AG04449 (cell line): ENCODE results near the gene FBXL15.

Experiments
- CTCF ChIA-PET: fragments of 350-600 bp; formaldehyde crosslinking; extraction: SDS; loops from one replicate; lab custom pipeline; 2021; ENCODE audit warnings: antibody characterized with exemption; lab: Yijun Ruan, JAX
- POLR2A ChIA-PET: fragments of 400-600, 350-600 bp; formaldehyde crosslinking; extraction: SDS; loops from one replicate; lab custom pipeline; 2020; ENCODE audit warnings: antibody characterized with exemption, inconsistent platforms; lab: Yijun Ruan, JAX
- DNase-seq: peaks from one replicate; pipeline ENCODE4 v3.0.0-alpha.2; 2010; ENCODE audit warnings: low read depth, low spot score
- H3K4me3 ChIP-seq: 2 replicates; pipeline ENCODE4 v1.5.1; 2011; ENCODE audit warnings: low read depth, mild to moderate bottlenecking, control low read depth, low read length
- CTCF ChIP-seq: IDR thresholded peaks from one replicate; pipeline ENCODE4 v1.5.1; 2011; ENCODE audit warnings: mild to moderate bottlenecking, moderate library complexity, low read length, control low read depth, inconsistent platforms; ENCODE audit not compliant: insufficient read depth; ENCODE audit errors: missing control alignments

FBXL15 gene

GRCh38 chr10:102412293-102412692 lies 8.3 kb upstream of the FBXL15 start:
- DNase-seq = no peak
- no peak overlapping the region for H3K4me3 ChIP-seq
- no peak for TF ChIP-seq CTCF
- ChIA-PET POLR2A (no interaction called here), CTCF (interaction anchor here (0.9 to 10.3 kb wide), 5 partner anchors 9 to 243 kb away, joined by 3 to 161 read pairs (median 3); partner anchors contain the start of genes FBXL15 and NFKB2)

DNA sequence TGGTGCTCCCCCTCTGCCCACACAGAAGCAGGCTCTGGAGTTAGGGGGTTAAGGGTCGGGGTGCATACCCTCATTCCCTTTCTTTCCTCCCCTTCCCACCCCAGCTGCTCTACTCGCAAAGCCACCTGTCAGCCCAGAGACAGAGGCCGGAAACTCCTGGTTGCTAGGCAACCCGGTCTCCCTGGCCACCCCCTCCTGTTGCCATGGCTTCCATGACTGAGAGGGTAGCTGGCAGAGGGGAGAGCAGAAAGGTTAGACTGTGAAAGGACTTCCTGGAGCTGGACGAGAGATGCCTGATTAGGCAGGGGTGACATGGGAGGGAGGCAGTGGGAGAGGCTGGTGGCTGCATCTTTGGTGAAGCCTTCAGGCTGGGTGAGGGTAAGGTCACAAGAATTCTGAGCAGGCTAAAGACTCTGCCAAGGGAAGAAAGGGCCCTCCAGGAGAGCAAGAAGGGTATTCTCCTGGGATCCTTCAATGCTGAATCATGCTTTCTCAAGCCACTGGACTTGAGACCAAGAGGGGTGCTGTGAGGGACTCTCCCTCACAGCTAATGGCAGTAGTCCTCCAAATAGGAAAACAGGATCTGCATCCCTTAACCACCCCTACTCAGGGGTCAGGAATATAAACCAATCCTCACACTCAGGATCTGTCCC lies 7.5 kb upstream of the FBXL15 start:
- CTCF ChIA-PET = interaction anchor here (0.9 to 10.3 kb wide), 3 partner anchors 8 to 16 kb away, joined by 3 to 161 read pairs (median 33); partner anchors contain the start of genes FBXL15 and NFKB2
- POLR2A ChIA-PET = no interaction called here
- TF ChIP-seq CTCF = no peak
- H3K4me3 ChIP-seq = no peak overlapping the region
- no peak for DNase-seq

DNA sequence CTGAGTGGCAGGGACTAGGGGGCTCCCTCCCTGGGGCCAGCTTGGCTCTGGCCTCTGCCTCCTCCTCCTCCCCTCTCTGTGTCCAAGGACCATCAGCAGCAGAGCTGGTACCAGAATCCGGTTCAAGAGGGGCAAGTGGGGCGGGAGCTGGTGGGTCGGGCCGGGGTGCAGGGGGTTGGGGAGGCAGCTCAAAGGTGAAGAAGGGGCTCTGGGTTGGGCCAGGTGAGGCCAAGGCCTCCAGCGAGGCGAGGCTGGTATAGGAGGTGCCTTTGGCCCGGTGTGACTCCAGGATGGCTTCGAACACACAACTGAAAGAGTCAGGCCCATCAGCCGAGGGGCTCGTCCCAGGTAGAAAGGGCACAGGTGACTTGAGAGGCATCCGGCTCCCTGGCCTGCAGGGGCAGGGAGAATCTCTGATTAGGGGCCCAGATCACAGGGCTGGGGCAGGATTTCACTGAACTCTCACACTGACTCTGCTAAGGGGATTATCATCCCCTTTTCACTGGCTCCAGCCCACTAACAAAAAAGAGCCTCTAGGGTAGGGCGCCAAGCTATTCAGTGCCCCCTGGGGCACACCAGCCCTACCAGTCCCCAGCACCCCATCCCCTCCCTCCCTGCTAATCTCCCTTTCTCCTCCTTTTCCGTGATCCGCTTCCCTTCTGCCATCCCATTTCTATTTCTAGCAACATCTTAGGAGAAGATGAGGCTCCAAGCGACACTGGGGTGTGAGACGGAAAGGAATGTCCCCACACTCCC lies 6.7 kb upstream of the FBXL15 start:
- TF ChIP-seq CTCF = no peak
- ChIA-PET CTCF (interaction anchor here (5.3 to 10.3 kb wide), 2 partner anchors 7 to 16 kb away, joined by 33 to 161 read pairs; partner anchors contain the start of genes FBXL15 and NFKB2), POLR2A (no interaction called here)

DNA sequence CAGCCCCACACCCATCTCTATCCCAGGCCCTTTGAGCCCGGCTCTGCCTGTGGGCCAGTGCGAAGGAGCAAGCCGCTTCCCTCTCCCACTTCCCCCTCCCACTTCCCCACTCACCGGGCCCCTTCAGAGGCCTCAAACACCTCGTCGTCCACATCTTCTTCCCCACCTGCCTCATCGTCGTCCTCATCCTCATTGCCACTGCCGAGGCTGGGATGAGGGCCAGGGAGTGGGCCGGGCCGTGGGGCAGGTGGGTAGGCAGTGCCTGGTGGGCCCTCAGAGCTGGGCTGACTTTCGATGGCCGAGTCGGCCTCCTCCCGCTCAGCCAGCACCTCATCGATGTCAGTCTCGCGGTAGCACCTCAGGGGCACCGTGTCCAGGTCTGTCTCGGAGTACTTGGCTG lies 5.9 kb upstream of the FBXL15 start:
- no peak overlapping the region for H3K4me3 ChIP-seq
- ChIA-PET CTCF (interaction anchor here (1.9 to 10.3 kb wide), 2 partner anchors 11 to 17 kb away, joined by 11 to 161 read pairs; partner anchors contain the start of gene NFKB2), POLR2A (no interaction called here)
- DNase-seq = no peak
- no peak for TF ChIP-seq CTCF

More for the DNA sequence above, 6.7 kb upstream of the FBXL15 start:
- H3K4me3 ChIP-seq = no peak overlapping the region
- no peak for DNase-seq

DNA sequence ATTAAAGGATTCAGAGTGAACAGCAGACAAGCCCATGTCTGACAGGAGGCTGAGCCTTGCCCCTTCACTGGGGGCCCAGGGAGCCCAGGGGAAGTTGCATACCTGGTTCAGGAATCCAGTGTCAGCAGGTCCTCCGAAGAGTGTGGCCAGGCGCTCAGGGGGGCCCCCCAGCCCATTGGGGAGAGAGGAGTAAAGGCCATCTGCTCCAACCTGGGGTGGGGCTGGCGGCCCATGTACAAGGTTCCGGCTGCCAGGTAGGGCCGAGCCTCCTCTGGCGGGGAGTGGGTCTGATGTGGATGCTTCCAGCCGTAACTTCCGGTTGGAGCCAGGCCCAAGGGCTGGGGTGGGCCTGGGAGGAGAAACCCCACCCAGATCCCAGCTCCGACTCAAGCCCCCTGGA lies 4.4 kb upstream of the FBXL15 start:
- DNase-seq = no peak
- ChIA-PET POLR2A (no interaction called here), CTCF (interaction anchor here (0.6 to 10.3 kb wide), 3 partner anchors 12 to 55 kb away, joined by 4 to 161 read pairs (median 11); partner anchors contain the start of gene NFKB2)
- TF ChIP-seq CTCF = no peak
- H3K4me3 ChIP-seq = no peak overlapping the region

DNA sequence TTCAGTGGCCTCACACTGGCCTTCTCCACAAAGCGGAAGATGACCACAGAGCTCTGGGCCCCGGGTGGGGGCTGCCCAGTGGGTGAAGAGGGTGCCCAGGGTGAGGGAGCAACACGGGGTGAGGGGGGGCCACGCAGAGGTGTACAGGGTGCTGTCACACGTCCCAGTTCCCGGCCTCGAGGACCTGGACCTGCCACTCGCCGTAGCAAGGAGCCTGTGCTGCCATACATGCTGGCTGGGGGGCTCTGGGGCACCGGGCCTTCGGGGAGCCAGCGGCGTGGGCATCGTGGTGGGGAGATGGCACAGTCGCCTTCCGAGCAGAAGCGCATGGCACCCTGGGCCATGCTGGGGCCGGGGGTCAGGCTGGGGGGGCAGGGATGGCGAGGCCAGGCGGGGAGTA lies 3.9 kb upstream of the FBXL15 start:
- no peak overlapping the region for H3K4me3 ChIP-seq
- ChIA-PET POLR2A (no interaction called here), CTCF (interaction anchor here (1.9 to 10.3 kb wide), 2 partner anchors 13 to 19 kb away, joined by 11 to 161 read pairs; partner anchors contain the start of gene NFKB2)
- DNase-seq = no peak
- no peak for TF ChIP-seq CTCF
